ENCODE results near the gene SMIM1. TPM values are rescaled to one million over a fixed set of nuclear protein-coding genes. Genes with fewer than 3 reads are reported as not detected.

The SMIM1 gene
- total and polyA plus RNA-seq, 9 of the 15 experiments (the other 6 are each of a cell fraction or from before 2014, with no cell fraction given) = 2.3 to 125 (median 24.3) TPM

GRCh38 chr1:3776231-3776961 is 3.8 kb downstream of the SMIM1 start (continued):
- TF ChIP-seq BRF1 (IDR thresholded peaks at IDR 0.05; ENCODE audit: borderline replicate concordance, extremely low read depth, insufficient read length) (no peak), MTF1 (CRISPR knock-in tag; IDR thresholded peaks at IDR 0.05; ENCODE audit: borderline replicate concordance) (0 out of 2 replicates have a peak, but pooled peaks have one; percentile 19), ESRRA (IDR thresholded peaks at IDR 0.05; ENCODE audit: borderline replicate concordance, low read depth) (no peak; the same call in 1 of the 2 replicates), SIN3A (IDR thresholded peaks at IDR 0.05; ENCODE audit: borderline replicate concordance in 2 of 2, control insufficient read depth in 1 of 2, low read depth in 2 of 2, low read length in 2 of 2) (no peak), WHSC1 (IDR thresholded peaks at IDR 0.05; ENCODE audit: low read length) (no peak), HEY1 (CRISPR knock-in tag; IDR thresholded peaks at IDR 0.05; ENCODE audit: borderline replicate concordance) (no peak), PML (IDR thresholded peaks at IDR 0.05; ENCODE audit: low read length) (0 out of 2 replicates have a peak, but pooled peaks have one; percentile 6), ZNF511 (CRISPR knock-in tag; IDR thresholded peaks at IDR 0.05) (0 out of 2 replicates have a peak, but pooled peaks have one; percentile 7), ZFP91 (CRISPR knock-in tag; IDR thresholded peaks at IDR 0.05) (no peak; the same call in 1 of the 2 replicates), ETV6 (IDR thresholded peaks at IDR 0.05; ENCODE audit: borderline replicate concordance in 1 of 2, low read depth in 2 of 2, low read length in 1 of 2) (no peak), ETV6 (CRISPR knock-in tag; IDR thresholded peaks at IDR 0.05; ENCODE audit: borderline replicate concordance) (no peak), ZNF239 (CRISPR knock-in tag; IDR thresholded peaks at IDR 0.05) (no peak), MYC (IDR thresholded peaks at IDR 0.05; ENCODE audit: low read depth, low read length) (no peak), MYC (CRISPR knock-in tag; IDR thresholded peaks at IDR 0.05; ENCODE audit: borderline replicate concordance, low read depth) (peak; percentile 8; the same call in 1 of the 2 replicates), ZBTB26 (CRISPR knock-in tag; IDR thresholded peaks at IDR 0.05) (no peak), SUPT5H (IDR thresholded peaks at IDR 0.05) (peak; percentile 20; the same call in 1 of the 2 replicates), CGGBP1 (CRISPR knock-in tag; IDR thresholded peaks at IDR 0.05) (no peak), JUN (IDR thresholded peaks at IDR 0.05; ENCODE audit: borderline replicate concordance, low read depth, low read length) (no peak), JUN (CRISPR knock-in tag; IDR thresholded peaks at IDR 0.05; ENCODE audit: borderline replicate concordance) (0 out of 2 replicates have a peak, but pooled peaks have one; percentile 31), POLR2G (IDR thresholded peaks at IDR 0.05; ENCODE audit: low read depth, low read length) (peak; percentile 68), PRMT5 (CRISPR knock-in tag; IDR thresholded peaks at IDR 0.05) (no peak), LARP7 (IDR thresholded peaks at IDR 0.05) (no peak), ILK (tag; IDR thresholded peaks at IDR 0.05; ENCODE audit: borderline replicate concordance, low read depth) (no peak), NFIC (IDR thresholded peaks at IDR 0.05) (no peak), ZFX (CRISPR knock-in tag; IDR thresholded peaks at IDR 0.05) (peak; percentile 52), L3MBTL2 (IDR thresholded peaks at IDR 0.05) (peak; percentile 67)
